Left ventricle myocardium superior (tissue), 1 donor: Measurements from ENCODE around the gene AIPL1. TPM values are rescaled to one million over a fixed set of nuclear protein-coding genes. Genes with fewer than 3 reads are reported as not detected.

Experiments
- ATAC-seq: fragments of 200-7000 bp; cut with Tn5 transposase; one replicate; pipeline ENCODE4 v1.9.1; 2020; ENCODE audit warnings: mild to moderate bottlenecking, moderate library complexity
- DNase-seq: peaks from one replicate; pipeline ENCODE4 v3.0.0-alpha.2; 2020
- intact Hi-C: fragments of 100-400 bp; cut with micrococcal nuclease; formaldehyde crosslinking; loops from one replicate; pipeline ENCODE4 v1.11.0; 2022
- total RNA-seq: library from RNA; stranded (reverse); fragmentation: NEBNext Ultra II Directional; extraction: Animal tissue kit (Norgen Biotek cat#: 25700); gene quantifications from one replicate; pipeline ENCODE4 v1.2.1, GENCODE V29; 2021
- donor health status: DM: no; HTN: yes; CAD: no; lungs with severe emphysema.

The AIPL1 gene
- total RNA-seq, 1 donor from 2014 or later, result not detected

DNA sequence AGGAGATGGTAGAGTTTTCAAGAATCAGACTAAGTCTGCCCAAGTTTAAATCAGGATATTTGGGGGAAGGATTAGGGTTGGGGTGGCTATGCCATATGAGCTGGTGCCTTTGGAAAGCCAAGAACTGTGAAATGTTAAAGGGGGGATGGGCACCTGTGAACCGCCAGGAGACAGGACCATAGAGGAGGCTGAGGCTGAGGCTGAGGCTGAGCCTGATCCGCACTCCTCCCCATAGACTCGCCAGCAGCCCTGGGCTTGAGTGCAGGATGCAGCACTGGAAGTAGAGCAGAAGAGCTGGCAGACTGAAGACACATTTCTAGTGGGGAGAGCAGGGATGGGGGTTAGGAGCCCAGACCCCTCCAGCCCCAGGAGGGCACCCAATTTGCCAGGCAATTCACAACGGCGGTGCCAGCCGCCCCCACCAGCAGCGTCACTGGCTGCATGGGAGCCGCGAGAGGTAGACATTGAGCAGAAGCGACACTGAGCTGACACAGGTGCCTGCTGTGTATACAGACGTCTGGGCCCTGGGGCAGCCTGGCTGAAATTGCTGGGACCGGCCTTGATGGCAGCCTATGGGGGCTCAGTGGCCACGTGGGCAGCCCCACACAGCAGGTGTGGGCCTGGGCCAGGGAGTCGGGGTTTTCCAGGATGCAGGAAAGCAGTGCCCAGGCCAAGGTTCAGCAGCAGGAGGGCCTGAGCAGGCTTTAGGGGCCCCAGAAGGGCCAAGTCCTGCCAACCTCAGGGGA is 18.5 kb upstream of the AIPL1 start:
- intact Hi-C loops, result no loop called here
- ATAC-seq (no peak), DNase-seq (no peak)

DNA sequence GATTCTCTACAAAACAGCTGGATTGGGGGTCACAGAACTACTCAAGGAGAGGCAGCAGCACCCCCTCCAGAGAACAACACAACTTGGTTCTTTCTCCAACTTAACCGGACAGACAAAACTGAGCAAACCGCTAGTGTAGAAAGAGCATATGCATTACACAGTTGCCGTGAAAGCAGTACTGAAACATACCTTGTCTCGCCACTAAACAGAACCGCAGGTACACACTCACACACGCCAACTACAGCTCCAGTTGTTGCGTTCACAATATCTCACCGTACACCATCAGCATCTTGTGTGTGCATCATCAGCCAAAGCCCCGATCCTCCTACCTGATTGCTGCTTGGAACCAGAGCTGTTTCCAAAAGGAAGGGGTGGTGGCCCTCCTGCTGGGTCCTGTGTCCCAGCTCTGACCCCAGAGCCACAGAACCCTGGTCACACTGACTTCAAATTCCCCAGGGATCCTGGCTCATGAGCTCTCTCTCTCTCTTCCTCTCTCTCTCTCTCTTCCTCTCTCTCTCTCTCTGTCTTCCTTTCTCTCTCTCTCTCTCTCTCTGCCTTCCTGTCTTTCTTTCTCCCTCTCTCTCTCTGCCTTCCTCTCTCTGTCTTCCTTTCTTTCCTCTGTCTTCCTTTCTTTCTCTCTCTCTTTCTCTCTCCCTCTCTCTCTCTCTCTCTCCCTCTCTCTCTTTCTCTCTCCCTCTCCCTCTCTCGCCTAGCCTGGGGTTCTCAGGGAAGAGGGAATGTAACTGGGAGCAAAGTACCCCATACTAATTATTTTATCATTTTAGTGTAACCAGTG is 17.7 kb upstream of the AIPL1 start:
- DNase-seq (no peak), ATAC-seq (no peak)
- intact Hi-C loops, result no loop called here

DNA sequence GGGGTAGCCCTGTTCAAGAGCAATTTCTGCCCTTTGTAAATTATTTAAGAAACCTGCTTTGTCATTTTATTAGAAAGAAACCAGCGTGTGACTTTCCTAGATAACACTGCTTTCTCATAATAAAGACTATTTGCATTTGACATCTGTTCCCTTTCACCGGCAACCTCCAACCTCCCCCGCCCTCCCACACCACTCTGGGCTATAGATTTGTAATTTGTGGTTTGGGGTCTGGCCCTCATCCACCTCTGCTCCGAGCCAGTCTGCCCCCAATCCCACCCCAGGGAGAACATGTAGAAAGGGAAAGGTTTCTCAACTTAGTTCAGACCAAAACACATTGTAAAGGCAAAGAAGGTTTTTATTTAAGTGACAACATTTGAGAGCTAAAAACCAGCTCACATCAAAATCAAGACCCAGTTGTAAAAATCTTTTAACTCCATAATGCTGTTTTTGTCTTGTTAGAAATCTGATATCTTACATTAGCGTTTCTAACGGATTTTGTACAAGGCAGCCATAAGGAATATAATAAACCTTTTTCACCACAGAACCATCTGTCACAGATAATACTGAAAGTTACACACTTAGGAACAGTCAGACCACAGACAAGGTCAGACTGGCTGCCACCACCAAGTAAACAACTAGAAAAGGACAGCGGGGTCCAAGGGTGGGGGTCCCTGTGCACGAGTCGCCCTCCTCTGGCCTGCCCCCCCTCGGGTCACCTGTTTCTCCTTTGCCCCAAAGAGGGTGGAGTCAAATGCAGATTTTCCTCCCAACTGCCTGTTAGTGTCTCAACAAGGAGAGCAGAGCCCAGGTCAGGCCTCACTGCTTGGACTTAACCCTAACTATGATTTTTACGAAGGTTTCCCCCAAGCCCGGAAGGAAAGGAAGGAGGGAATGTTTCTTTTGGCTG is 16.3 kb upstream of the AIPL1 start:
- ATAC-seq (no peak), DNase-seq (no peak)
- intact Hi-C loops, result no loop called here

DNA sequence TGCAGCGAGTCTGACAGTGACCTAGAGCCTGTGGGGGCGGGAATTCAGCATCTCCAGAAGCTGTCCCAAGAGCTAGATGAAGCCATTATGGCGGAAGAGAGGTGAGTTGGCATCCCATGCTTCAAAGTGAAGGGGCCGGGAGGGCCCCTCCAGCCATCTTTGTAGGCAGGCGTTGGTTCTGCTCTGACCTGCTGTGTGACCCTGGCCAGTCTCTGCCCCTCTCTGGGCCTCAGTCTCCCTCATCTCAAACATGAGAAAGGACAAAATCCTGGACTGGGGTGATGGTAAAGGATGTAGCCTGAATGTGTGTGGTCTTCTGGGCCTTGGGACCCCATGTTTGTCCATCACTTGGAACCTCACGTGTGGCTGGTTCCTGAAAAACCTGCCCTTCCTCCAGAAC is 14.4 kb upstream of the AIPL1 start:
- intact Hi-C loops, result no loop called here
- DNase-seq, result no peak
- no peak for ATAC-seq

DNA sequence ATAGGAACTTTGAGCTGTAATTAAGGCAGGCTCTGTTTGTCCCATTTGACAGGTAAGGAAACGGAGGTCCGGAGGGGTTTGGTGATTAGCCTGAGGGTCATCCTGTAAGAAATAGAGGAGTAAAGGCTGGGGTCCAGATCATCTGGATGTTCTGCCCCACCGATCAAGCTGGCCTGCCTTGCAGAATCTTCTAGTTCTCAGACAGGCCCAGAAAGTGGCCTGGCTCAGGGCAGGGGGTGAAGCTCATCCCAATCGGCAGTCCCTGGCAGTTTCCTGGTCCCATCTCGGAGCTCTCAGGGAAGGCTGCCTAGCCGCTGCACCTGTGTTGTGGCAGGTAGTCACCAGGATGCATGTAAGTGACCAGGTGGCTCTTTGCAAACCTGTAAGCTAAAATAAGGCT is 13.6 kb upstream of the AIPL1 start:
- intact Hi-C loops, result no loop called here
- ATAC-seq, result no peak
- DNase-seq, result no peak

DNA sequence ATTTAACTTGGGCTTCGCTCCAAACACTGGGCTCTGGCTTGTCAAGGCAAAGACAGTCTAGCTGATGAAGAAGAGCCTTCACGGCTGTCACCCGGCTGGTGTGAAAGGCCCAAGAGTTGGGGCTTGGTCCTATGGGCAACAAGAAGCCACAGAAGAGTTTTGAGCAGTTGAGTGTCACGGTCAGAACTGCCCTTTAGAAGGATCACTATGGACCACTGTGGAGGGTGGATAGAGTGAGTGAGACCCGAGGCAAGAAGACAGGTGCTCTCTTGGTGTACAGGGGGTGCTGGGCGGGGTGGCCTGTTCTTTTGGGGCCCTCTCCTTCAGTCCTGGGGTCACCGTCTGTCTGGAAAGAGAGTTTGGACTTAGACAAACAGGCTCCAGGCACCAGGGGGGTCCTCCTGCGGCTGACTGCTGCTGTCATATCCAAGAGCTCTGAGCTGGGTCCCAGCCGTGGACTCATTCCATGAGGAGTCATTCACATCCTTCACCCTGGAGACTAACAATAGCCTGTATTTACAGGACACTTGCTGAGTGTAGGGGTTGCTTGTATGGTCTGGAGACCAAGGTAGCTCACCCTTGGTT is 11.7 kb upstream of the AIPL1 start:
- ATAC-seq, result no peak
- intact Hi-C loops, result no loop called here

DNA sequence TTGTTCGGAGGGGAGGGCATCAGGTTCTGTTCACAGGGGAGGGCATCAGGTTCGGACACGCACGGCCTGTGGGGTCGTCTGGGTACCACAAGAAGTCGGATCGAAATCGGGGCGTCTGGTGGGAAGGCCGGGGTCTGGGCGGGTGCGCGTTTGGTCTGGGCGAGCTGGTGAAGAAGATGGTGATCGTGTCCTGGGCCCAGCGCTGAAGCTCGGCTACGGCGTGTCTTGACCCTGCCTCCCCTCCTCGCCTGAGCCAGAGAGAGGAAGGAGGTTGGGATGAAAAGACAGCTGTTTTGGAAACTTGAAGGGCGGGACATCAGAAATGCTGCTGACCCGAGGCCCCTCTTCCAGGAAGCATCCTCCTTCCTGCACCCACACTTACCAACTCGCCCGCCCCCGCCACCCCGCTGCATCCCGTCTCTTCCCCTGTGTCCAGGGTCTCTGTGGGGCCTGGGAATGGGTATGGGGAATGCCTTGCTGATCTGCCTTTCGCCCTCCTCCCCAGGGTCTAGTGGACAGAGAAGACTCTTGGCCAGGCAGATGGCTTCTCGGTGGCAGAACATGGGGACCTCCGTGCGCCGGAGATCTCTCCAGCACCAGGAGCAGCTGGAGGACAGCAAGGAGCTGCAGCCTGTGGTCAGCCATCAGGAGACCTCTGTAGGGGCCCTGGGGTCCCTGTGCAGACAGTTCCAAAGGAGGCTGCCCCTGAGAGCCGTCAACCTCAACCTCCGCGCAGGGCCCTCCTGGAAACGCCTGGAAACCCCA is 9.8 kb upstream of the AIPL1 start:
- DNase-seq, result no peak

More for the DNA sequence above, 11.7 kb upstream of the AIPL1 start:
- DNase-seq, result no peak

DNA sequence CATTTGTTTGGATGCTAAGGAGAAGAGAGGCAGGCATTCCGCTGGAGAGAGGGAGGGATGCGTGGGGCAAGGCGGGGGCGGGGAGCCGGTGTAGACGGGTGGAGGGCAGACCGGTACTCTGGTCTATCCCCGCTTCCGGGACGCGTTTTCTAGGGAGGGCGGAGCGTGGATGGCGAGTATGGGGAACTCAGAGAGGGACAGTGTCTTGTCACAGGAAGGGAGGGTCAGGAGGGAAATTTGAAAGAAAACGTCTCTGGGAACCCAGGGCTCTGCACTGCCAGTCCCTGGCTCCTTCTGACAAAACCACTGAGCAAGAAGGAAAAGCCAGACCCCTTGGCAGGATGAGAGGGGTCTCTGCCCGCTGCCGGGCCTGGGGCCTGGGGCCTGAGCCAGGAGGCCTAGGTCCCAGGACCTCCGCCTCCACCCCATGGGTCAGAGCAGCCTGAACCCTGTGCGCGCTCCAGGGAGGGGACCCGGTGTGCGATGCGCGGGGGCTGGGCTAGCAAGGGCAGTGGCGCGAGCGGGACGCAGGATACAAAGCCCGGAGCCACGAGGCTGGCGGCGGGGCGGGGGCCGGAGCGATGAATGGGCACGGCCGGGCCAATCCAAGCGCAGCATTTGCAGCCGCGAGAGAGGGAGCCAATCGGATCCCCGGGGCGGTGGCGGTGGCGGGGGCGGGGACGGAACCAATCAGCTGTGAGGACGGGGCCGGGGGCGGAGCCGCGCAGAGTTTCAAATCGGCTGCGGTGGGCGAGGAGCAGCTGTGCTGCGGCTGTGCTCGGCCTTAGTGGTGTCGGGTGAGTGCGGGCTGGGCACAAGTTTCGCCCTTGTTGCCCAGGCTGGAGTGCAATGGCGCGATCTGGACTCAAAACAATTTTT is 9.0 kb upstream of the AIPL1 start, which contains the start of gene PIMREG:
Gene PIMREG (plus strand): TSS at position 764 of the 879 bp plus-strand sequence. CDS start 656 bp downstream, outside the sequence.
- ATAC-seq, result peak; percentile 100
- intact Hi-C loops, result no loop called here
- peak; percentile 96 for DNase-seq

More for the DNA sequence above, 9.8 kb upstream of the AIPL1 start:
- intact Hi-C loops, result no loop called here
- ATAC-seq, result no peak

DNA sequence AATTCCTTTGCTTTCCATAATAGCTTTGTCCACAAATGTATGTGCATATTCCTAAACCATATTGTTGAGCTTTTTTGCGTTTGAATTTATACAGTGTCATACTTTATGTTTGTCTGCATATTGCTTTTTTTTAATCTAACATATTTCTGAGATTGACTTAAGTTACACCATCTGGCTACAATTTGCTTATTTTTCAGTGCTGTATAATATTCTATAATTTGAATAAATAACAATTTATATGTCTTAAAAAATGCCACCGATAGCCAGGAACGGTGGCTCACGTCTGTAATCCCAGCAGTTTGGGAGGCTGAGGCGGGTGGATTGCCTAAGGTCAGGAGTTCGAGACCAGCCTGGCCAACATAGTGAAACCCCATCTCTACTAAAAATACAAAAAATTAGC is 7.9 kb upstream of the AIPL1 start:
- DNase-seq (no peak), ATAC-seq (no peak)
- intact Hi-C loops, result no loop called here

DNA sequence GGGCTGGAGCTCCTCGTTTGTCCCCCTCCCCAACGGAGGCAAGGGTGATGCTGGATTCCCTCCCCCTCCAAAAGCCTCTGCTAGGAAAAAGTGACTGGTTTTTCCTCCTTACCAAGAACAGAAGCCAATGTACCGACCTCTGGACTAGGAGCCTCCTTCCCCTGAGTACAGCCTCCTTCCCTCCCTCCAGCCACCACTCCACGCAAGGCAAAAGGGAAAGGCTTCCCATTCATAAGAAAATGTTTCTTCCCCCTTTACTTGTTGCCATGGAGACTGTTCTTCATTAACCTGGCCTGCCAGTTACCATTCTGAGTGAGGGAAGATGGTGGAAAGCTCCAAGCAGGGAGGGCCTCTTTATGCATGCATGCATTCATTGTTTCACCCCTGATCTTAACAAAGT is 5.0 kb upstream of the AIPL1 start:
- ATAC-seq (no peak), DNase-seq (no peak)
- intact Hi-C loops, result loop anchor here (5.0 kb wide), 1 partner anchor 853 kb away; no protein-coding TSS in a partner anchor

DNA sequence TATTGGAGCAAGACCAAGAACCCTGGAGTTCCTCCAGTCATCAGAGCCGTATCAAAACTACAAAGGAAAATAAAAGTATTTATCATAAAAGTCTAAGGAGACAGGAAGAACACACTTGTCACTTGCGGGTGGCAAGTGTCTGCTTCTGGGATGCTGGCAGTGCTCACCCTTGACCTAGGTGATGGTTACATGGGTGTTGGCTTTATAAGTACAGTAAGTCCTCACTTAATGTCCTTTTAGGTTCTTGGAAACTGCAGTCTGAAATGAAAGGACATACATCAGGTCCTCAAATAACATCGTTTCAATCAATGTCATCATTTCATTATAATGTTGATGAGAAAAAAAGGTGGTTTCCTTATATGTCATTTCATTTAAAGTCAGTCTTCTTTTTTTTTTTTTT is 3.0 kb upstream of the AIPL1 start:
- DNase-seq (no peak), ATAC-seq (no peak)
- intact Hi-C loops, result loop anchor here (5.0 kb wide), 1 partner anchor 851 kb away; no protein-coding TSS in a partner anchor

DNA sequence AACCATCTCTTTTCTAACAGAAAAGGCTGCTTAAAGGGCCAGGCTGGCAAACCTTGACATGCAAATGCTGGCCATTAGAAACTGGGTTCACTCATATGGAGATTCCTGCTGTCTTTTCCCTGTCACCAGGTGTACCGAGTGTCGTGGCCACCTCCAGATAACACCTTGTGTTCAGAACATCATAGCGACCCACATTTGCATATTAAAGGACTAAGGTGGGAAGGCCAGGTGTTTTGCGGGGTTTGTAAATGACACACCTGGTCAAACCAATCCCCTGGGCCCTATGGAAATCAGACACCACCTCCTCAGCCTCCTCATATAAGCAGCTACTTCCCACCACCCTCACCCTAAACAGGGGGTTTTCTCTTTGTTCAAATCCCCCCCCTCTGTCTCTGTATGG is 2.5 kb upstream of the AIPL1 start:
- ATAC-seq, result no peak
- no peak for DNase-seq
- intact Hi-C loops, result loop anchor here (5.0 kb wide), 1 partner anchor 850 kb away; no protein-coding TSS in a partner anchor

DNA sequence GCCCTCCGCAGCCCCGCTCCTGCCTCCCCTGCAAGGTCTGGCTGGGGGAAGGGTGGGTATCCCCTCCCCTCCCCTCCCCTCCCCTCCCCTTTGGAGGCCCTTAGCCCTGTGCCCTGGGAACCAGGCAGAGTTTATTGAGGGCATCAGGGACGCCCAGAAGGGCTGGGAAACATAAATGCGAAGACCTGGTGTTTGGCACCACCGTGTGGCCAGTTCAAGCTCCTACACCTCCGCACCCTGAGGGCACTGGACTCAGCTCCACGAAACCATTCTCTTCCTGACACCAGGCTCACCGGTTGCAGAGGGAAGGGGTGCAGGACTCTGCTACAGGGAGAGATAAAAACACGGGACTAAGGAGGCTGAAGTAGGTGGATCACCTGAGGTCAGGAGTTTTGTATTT is 1.0 kb upstream of the AIPL1 start:
- ATAC-seq, result peak; percentile 86
- DNase-seq, result peak; percentile 61
- intact Hi-C loops, result loop anchor here (5.0 kb wide), 1 partner anchor 849 kb away; no protein-coding TSS in a partner anchor

DNA sequence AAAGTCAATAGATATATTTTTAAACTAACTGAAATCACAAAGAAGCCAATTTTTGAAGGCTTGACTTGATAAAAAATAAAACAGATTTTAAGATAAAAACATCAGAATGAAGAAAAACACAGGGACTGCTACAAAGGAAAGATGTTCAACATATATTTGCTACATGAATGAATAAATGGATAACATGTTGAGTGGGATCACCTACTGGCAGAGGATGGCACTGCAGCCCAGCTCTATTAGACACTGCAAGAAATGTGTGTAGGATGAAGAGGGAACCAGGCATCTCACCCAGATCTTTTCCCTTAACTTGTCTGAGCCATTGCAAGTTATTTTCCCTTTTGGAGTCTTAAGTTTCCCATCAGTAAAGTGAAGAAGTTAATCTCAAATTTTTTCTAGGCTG is 4.2 kb downstream of the AIPL1 start:
- intact Hi-C loops, result no loop called here
- no peak for ATAC-seq
- DNase-seq, result no peak

DNA sequence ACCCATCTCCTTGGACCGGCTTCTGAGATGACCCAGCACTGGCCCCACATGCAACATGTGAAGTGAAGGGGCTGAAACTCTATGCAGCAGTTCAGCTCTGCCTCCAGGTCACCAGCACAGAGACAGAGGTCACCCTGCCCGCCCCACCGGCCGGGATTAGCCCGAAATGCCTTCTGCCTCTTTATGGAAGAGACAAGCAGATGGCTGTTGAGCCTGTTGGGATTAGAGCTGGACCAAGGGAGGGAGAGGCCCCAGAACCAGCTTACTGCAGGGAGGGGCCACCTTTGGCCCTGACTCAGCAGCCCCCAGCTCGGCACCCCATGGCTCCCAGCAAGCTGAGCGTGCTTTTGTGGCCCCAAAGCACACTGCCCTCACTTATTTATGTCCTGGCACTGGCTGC is 5.7 kb downstream of the AIPL1 start:
- intact Hi-C loops, result no loop called here
- no peak for DNase-seq
- no peak for ATAC-seq

DNA sequence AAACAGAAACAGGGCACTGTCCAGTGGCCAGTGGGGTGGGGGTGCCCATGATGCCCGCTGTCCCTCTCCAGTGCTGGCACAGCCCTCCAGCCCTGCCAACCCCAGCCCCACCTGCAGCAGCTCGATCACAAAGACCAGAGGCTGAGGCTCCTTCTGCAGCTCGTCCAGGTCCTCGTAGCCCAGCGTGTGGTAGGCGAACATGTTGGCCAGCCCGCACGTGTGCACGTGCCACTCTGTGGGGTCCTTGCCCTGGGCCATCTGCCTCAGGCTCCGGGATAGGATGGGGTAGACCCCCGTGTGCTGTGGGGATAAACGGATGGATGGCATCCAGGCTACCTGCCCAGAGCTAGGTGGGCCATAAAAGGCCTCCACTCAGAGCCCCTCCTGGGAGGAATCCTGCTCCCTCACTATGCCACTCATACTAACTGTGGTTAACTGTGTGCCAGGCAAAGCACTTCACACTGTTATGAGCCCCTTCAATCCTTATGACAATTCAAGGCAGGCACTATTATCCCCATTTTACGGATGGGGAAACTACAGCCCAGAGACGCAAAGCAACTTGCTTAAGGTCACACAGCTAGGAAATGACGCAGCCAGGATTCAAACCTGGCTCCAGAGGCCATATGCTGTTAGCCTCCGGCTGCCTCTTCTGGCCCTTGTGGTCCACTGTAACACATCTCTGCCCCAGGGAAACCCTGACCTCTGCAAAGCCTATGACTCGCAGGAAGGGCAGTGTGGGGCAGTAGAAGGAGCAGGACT is 6.5 kb downstream of the AIPL1 start:
- DNase-seq (no peak), ATAC-seq (no peak)
- intact Hi-C loops, result no loop called here
